K562 (cell line): ENCODE results near the gene CLDN7. TPM values are rescaled to one million over a fixed set of nuclear protein-coding genes. Genes with fewer than 3 reads are reported as not detected.
A peak's percentile ranks its signal among the peaks of the same experiment; 100 is the strongest.

Experiments
- ATF4 ChIP-seq: fragments of 450-650 bp; formaldehyde crosslinking; IDR thresholded peaks from 2 replicates; pipeline ENCODE4 v1.4.0; 2022; ENCODE audit warnings: mild to moderate bottlenecking, moderate library complexity
- C11orf30 ChIP-seq: fragments of 450-650 bp; IDR thresholded peaks from 2 replicates; pipeline ENCODE4 v1.6.1; 2016; ENCODE audit warnings: low read depth, mild to moderate bottlenecking
- CAMTA2 ChIP-seq: fragments of 250-450 bp; sonication (Bioruptor Pico); conservative IDR thresholded peaks from 2 replicates; pipeline ENCODE4 v1.5.1; 2022
- CREBBP ChIP-seq: IDR thresholded peaks from one replicate; pipeline ENCODE4 v1.6.1; 2012; ENCODE audit warnings: low read depth, mild to moderate bottlenecking, control low read depth, inconsistent platforms, low read length
- DMBX1 ChIP-seq: fragments of 250-450 bp; sonication (Bioruptor Pico); IDR thresholded peaks from 2 replicates; pipeline ENCODE4 v1.8.0; 2022; ENCODE audit warnings: inconsistent platforms, mild to moderate bottlenecking, moderate library complexity, borderline replicate concordance
- DNMT1 ChIP-seq: fragments of 450-650 bp; IDR thresholded peaks from 2 replicates; pipeline ENCODE4 v1.6.1; 2016; ENCODE audit warnings: antibody characterized with exemption, mild to moderate bottlenecking
- MBD2 ChIP-seq: sonication (generic); IDR thresholded peaks from 2 replicates; pipeline ENCODE4 v1.6.1; 2016; ENCODE audit warnings: low read depth, borderline replicate concordance
- NFIC ChIP-seq: fragments of 450-650 bp; IDR thresholded peaks from 2 replicates; pipeline ENCODE4 v1.6.1; 2017; ENCODE audit warnings: mild to moderate bottlenecking, inconsistent platforms
- NFYB ChIP-seq: IDR thresholded peaks from 2 replicates; pipeline ENCODE4 v1.6.1; 2011; ENCODE audit warnings: mild to moderate bottlenecking, moderate library complexity; ENCODE audit not compliant: insufficient read length; ENCODE audit errors: extremely low read depth
- OTX1 ChIP-seq: fragments of 450-650 bp; formaldehyde crosslinking; IDR thresholded peaks from 2 replicates; pipeline ENCODE4 v1.4.0; 2022; ENCODE audit warnings: mild to moderate bottlenecking
- PCBP2 ChIP-seq: fragments of 200-400 bp; formaldehyde crosslinking; IDR thresholded peaks from 2 replicates; pipeline ENCODE4 v1.6.1; 2018; ENCODE audit warnings: low read length, low read depth, mild to moderate bottlenecking, moderate library complexity; ENCODE audit not compliant: poor library complexity, severe bottlenecking
- POLR2G ChIP-seq: fragments of 200-400 bp; formaldehyde crosslinking; IDR thresholded peaks from 2 replicates; pipeline ENCODE4 v1.6.1; 2017; ENCODE audit warnings: low read depth, mild to moderate bottlenecking, antibody characterized with exemption, low read length, moderate library complexity
- RBM17 ChIP-seq: fragments of 200-400 bp; formaldehyde crosslinking; IDR thresholded peaks from 2 replicates; pipeline ENCODE4 v1.6.1; 2017; ENCODE audit warnings: low read depth, mild to moderate bottlenecking, low read length, borderline replicate concordance
- RBM39 ChIP-seq: fragments of 200-400 bp; formaldehyde crosslinking; optimal IDR thresholded peaks from 2 replicates; pipeline ENCODE3; 2018; ENCODE audit warnings: low read depth, low read length
- TCF7L2 ChIP-seq: fragments of 150-350 bp; IDR thresholded peaks from 2 replicates; pipeline ENCODE4 v1.6.1; 2016; ENCODE audit warnings: low read depth, mild to moderate bottlenecking, low read length, moderate library complexity
- ZFPM2 ChIP-seq: fragments of 250-450 bp; sonication (Bioruptor Pico); IDR thresholded peaks from 2 replicates; pipeline ENCODE4 v1.5.1; 2022; ENCODE audit warnings: mild to moderate bottlenecking
- ZKSCAN3 ChIP-seq: fragments of 250-450 bp; sonication (Bioruptor Pico); IDR thresholded peaks from 2 replicates; pipeline ENCODE4 v1.4.0; 2020
- ZNF217 ChIP-seq: sonication (generic); formaldehyde crosslinking; IDR thresholded peaks from 2 replicates; pipeline ENCODE4 v1.8.0; 2022; ENCODE audit warnings: mild to moderate bottlenecking, missing genetic modification reagents
- ZNF384 ChIP-seq: IDR thresholded peaks from 2 replicates; pipeline ENCODE4 v1.6.1; 2012; ENCODE audit warnings: low read depth, low read length, improper control_type of control experiment
- ZNF583 ChIP-seq: fragments of 250-450 bp; sonication (Bioruptor Pico); IDR thresholded peaks from 2 replicates; pipeline ENCODE4 v1.4.0; 2020
- ZNF830 ChIP-seq: fragments of 250-450 bp; sonication (Bioruptor Pico); IDR thresholded peaks from 2 replicates; pipeline ENCODE4 v1.5.0; 2021; ENCODE audit warnings: mild to moderate bottlenecking
- polyA plus RNA-seq, 8 experiments: library from polyadenylated mRNA; depleted of rRNA in 4 of 8; stranded (reverse) in 5 of 8; unstranded in 3 of 8; fragments of >200 nt; fragmentation: Nextera tagmentation in 2 of 8; fragmentation: Illumina TruSeq in 1 of 8; extraction: Ambion mirVana in 2 of 8; extraction: Trizol in 1 of 8; gene quantifications; 2 replicates each; pipeline versions ENCODE4 v1.2.1 to v1.2.3, GENCODE V29; 2011 to 2014; ENCODE audit warnings: inconsistent platforms in 1 of 8, missing spikeins in 1 of 8
- total RNA-seq, 7 experiments: library from RNA; depleted of rRNA in 6 of 7; stranded (reverse); fragments of >200 nt in 6 of 7; fragmentation: Illumina TruSeq in 2 of 7; extraction: Trizol in 2 of 7; gene quantifications; 2 replicates each; pipeline versions ENCODE4 v1.2.1 to v1.2.3, GENCODE V29; 2011 to 2021; ENCODE audit warnings: low replicate concordance in 1 of 7
- TF ChIP-seq, protein P1 (sequence below): sonication (generic); formaldehyde crosslinking; IDR thresholded peaks from 2 replicates; pipeline ENCODE4 v1.9.0; 2022; ENCODE audit warnings: mild to moderate bottlenecking, missing genetic modification reagents
- TF ChIP-seq, protein P2 (sequence below): IDR thresholded peaks from 2 replicates; pipeline ENCODE4 v1.6.1; 2011; ENCODE audit not compliant: insufficient read length; ENCODE audit errors: extremely low read depth
- TF ChIP-seq, protein P3 (sequence below): IDR thresholded peaks from 2 replicates; pipeline ENCODE4 v1.6.1; 2012; ENCODE audit warnings: low read depth, low read length, improper control_type of control experiment, borderline replicate concordance
- TF ChIP-seq, protein P4 (sequence below): fragments of 450-650 bp; IDR thresholded peaks from 2 replicates; pipeline ENCODE4 v1.6.1; 2016; ENCODE audit warnings: antibody characterized with exemption

CLDN7 gene
- total and polyA plus RNA-seq, 9 of the 15 experiments (the other 6 are each of a cell fraction or from before 2014, with no cell fraction given), result 2.2 to 14.5 (median 7.6) TPM

- no peak for TF ChIP-seq ATF4
- TF ChIP-seq DMBX1 (CRISPR knock-in tag), result no peak
- TF ChIP-seq POLR2G, result peak; percentile 91
- TF ChIP-seq, protein P1, sequence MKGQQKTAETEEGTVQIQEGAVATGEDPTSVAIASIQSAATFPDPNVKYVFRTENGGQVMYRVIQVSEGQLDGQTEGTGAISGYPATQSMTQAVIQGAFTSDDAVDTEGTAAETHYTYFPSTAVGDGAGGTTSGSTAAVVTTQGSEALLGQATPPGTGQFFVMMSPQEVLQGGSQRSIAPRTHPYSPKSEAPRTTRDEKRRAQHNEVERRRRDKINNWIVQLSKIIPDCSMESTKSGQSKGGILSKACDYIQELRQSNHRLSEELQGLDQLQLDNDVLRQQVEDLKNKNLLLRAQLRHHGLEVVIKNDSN, result no peak
- no peak for TF ChIP-seq RBM39
- 0 out of 2 replicates have a peak, but pooled peaks have one; percentile 51 for TF ChIP-seq ZNF583 (CRISPR knock-in tag)
- TF ChIP-seq TCF7L2, result no peak
- 0 out of 2 replicates have a peak, but pooled peaks have one; percentile 28 for TF ChIP-seq ZNF830
- no peak for TF ChIP-seq CAMTA2 (CRISPR knock-in tag)
- TF ChIP-seq, protein P2, sequence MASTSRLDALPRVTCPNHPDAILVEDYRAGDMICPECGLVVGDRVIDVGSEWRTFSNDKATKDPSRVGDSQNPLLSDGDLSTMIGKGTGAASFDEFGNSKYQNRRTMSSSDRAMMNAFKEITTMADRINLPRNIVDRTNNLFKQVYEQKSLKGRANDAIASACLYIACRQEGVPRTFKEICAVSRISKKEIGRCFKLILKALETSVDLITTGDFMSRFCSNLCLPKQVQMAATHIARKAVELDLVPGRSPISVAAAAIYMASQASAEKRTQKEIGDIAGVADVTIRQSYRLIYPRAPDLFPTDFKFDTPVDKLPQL, result no peak
- no peak for TF ChIP-seq NFYB
- no peak for TF ChIP-seq DNMT1
- TF ChIP-seq C11orf30, result peak; percentile 59
- TF ChIP-seq OTX1 (CRISPR knock-in tag), result no peak
- TF ChIP-seq, protein P3, sequence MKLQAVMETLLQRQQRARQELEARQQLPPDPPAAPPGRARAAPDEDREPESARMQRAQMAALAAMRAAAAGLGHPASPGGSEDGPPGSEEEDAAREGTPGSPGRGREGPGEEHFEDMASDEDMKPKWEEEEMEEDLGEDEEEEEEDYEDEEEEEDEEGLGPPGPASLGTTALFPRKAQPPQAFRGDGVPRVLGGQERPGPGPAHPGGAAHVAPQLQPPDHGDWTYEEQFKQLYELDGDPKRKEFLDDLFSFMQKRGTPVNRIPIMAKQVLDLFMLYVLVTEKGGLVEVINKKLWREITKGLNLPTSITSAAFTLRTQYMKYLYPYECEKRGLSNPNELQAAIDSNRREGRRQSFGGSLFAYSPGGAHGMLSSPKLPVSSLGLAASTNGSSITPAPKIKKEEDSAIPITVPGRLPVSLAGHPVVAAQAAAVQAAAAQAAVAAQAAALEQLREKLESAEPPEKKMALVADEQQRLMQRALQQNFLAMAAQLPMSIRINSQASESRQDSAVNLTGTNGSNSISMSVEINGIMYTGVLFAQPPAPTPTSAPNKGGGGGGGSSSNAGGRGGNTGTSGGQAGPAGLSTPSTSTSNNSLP, result no peak
- peak; percentile 43 for TF ChIP-seq MBD2
- TF ChIP-seq NFIC, result no peak
- TF ChIP-seq PCBP2, result no peak
- no peak for TF ChIP-seq ZKSCAN3 (CRISPR knock-in tag)
- TF ChIP-seq ZFPM2, result no peak
- TF ChIP-seq ZNF217 (CRISPR knock-in tag), result no peak
- TF ChIP-seq, protein P4, sequence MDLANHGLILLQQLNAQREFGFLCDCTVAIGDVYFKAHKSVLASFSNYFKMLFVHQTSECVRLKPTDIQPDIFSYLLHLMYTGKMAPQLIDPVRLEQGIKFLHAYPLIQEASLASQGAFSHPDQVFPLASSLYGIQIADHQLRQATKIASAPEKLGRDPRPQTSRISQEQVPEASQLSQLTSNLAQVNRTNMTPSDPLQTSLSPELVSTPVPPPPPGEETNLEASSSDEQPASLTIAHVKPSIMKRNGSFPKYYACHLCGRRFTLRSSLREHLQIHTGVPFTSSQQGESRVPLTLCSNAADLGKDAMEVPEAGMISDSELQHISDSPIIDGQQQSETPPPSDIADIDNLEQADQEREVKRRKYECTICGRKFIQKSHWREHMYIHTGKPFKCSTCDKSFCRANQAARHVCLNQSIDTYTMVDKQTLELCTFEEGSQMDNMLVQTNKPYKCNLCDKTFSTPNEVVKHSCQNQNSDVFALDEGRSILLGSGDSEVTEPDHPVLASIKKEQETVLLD, result no peak
- TF ChIP-seq CREBBP, result no peak
- no peak for TF ChIP-seq ZNF384
- TF ChIP-seq RBM17, result no peak
These were observed 42.3 kb downstream of the CLDN7 start, which contains the start of the genes ACADVL and DLG4 (continued) for GRCh38 chr17:7219812-7220592.
